Measurements from ENCODE around the gene SHC3.

The SHC3 gene

DNA sequence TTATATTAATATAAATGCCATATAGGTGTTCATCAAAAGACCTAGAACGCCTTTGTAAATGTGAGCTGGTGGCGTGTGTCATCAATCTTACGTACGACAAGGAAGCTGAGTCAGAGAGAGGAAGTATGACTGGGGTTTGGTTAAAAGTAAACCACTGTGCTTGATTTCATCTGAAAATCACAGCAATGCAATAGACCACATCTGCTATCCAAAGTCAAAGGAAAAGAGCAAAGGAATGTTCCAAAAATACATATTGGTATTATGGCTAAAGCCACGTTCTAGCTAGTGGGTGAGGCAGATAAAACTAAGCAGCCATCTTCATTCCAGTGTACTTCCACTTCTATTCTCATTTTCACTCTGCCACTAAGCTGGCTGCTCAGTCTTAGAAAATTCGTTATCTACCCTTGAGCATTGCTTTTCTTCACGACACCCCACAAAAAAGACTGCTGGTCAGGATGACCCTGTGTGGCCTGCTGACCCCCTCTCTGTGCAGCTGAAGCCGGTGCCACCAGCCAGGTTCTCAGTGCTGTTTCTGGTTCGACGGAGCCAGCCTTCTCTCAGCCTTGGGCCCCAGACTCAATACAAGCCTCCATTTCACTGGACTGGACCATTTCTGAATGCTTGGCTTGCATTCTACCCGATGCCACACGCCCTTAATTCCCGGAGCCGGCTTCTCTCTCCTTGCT lies 23.8 kb downstream of the SHC3 start:
- DNase-seq (ENCODE audit: low spot score) = no peak

DNA sequence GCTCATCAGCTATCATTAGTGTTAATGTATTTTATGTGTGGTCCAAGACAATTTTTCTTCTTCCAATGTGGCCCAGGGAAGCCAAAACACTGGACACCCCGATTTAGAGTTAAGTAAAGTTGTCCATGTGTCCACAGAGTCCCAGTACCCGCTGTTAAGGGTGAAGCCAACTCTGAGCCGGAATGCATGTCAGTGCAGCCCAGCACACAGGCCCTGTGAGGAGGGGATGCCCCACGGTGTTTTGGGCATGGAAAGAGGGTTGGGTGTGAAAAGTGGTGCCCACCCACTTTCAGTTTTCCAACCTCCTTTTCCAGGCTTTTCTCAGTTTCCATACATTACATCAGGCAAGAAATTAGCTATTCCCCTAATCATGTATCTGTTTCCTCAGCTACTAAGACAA lies 24.4 kb downstream of the SHC3 start:
- DNase-seq (ENCODE audit: low spot score) = no peak

DNA sequence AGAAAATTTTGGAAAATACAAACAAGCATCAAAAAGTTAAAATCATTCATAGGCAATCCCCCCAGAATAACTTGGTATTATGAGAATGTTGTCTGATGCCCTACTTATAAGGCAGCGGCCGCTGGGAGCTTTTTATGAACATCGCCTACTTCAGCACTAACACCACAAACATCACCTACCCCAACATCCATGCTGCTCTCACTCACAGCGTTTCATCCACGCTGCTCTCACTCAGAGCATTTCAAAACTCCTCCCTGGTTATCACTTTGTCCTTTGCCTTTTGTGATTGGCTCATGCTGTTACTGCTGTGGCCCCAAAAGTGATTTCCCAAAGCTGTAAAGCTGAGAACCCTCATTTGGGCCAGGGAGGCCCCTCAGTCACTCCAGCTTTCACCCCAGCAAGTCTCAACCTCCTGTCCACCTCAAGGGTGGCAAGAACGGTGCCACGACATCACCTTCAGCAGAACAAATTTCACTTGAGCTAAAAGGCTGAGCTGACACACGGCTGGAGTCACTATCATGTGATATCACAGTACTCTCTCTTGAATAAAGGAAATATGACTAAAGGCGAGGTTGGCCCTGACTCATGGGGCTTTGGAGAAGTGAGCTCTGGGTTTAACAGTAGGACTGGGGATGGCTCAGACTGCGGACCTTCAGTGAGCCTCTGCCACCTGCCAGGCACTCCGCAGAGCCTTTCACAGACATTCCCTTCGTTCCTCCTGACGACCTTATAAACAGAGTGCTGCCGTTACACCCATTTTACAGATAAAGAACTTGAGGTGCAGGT lies 25.2 kb downstream of the SHC3 start:
- DNase-seq (ENCODE audit: low spot score) = no peak

DNA sequence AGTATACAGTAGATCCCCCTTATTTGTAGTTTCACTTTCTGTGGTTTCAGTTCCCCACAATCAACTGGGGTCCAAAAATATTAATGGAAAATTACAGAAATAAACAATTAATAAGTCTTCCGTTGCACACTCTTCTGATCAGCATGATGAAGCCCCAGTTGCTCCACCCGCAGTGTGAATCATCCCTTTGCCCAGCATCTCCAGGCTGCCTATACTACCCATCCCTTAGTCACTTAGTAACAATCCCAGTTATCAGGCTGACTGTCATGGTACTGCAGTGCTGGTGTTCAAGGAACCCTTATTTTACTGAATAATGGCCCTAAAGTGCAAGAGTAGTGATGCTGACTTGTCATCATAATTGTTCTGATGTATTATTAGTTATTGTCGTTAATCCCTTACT lies 28.9 kb downstream of the SHC3 start:
- DNase-seq (ENCODE audit: low spot score) = peak; percentile 40

DNA sequence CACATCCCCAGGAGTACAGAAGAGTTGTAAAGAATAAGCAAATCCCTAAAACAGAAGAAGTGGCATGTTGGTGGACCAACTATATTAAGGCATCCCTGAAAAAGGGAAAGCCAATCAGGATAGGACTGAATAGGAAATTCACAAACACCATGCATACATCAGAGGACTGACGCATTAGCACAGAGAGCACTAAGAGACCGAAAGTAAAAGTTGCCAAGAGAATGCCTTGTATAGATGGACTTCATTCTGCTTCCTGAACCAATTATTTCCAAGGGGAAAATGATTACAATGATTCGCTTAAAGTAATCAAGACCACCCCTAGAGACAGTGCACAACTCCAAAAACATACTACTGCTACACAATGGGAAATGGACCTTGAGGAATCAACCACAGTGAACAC lies 33.5 kb downstream of the SHC3 start:
- peak; percentile 32 for DNase-seq (ENCODE audit: low spot score)

DNA sequence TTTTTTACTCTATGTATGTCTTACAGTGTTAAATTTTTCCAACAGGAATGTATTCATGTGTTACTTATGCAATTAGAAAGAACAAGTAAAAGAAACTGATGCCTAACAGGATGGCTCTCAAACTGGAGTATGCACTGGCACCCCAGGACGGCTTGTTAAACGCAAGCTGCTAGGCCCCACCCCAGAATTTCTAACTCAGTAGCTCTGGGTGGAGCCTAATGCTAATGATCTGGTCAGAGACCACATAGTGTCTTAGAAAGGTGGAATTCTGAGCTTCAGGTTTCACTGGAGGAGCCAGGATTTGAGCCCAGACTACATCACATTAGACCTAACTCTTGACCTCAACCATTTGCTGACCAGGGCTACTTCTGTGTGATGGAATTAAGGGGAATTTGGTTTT lies 34.4 kb downstream of the SHC3 start:
- DNase-seq (ENCODE audit: low spot score) = no peak

DNA sequence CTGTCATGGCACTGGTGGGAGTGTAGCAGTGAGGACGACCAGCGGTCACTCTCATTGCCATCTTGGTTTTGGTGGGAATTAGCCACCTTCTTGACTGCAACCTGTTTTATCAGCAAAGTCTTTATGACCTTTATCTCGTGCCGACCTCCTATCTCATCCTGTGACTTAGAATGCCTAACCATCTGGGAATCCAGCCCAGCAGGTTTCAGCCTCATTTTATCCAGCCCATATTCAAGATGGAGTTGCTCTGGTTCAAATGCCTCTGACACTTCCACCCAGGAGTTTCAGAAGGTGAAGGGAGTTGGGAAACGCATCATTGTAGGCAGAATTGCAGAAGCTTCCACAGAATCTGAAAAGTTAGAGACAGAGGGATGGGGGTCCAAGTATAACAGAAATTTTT lies 35.4 kb downstream of the SHC3 start:
- no peak for DNase-seq (ENCODE audit: low spot score)

DNA sequence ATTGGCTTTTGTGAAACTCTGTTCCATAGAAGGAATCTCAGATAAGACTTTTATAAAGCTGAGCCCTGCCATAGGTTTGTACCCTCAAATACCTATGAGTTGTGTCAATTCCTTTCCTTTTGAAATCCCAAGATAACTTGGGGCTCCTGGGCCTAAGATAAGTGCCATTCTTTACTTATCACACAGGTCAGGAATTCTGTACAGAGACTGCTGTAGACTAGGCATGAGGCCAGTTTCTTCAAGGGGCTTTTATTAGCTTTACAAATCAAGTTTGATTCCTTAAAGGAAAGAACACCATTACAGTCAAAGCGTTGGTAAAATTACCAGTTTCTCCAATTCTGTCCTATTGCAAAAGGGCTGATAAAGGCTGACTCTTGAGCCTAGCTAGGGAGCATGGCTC lies 39.2 kb downstream of the SHC3 start:
- DNase-seq (ENCODE audit: low spot score) = no peak

DNA sequence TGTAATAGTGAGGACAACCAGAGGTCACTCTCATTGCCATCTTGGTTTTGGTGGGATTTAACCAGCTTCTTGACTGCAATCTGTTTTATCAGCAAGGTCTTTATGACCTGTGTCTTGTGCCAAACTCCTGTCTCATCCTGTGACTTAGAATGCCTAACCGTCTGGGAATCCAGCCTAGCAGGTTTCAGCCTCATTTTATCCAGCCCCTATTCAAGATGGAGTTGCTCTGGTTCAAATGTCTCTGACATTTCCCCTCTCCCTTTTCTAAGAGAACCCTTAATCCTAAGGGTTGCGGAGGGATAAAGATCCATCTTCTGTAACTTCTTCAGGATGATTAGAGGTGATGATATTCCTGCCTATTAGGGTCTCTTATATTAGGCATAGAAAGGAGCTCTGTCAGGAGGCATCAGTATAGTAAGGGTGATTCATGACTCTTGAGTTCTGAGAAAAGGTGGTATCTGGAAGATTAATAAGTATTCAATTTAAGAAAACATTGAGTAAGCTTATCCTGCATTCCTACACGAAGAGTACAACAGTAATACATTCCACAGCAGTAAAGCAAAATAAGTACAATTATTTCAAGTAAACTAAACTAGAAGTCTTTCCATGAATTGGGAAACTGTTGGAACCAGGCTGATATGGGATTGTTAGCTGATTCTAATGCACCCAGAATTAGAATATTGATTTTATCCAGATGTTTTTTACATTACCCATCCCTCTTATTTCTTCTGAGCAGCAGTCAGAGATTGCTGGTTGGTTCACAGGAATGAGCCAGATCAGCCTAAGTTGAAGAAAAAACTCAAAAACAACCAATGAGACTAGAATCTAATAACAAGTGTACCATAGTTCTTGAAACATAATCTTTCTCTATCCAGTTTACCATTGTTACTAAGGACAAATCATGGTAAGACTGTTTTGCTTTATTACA lies 39.9 kb downstream of the SHC3 start:
- no peak for DNase-seq (ENCODE audit: low spot score)

DNA sequence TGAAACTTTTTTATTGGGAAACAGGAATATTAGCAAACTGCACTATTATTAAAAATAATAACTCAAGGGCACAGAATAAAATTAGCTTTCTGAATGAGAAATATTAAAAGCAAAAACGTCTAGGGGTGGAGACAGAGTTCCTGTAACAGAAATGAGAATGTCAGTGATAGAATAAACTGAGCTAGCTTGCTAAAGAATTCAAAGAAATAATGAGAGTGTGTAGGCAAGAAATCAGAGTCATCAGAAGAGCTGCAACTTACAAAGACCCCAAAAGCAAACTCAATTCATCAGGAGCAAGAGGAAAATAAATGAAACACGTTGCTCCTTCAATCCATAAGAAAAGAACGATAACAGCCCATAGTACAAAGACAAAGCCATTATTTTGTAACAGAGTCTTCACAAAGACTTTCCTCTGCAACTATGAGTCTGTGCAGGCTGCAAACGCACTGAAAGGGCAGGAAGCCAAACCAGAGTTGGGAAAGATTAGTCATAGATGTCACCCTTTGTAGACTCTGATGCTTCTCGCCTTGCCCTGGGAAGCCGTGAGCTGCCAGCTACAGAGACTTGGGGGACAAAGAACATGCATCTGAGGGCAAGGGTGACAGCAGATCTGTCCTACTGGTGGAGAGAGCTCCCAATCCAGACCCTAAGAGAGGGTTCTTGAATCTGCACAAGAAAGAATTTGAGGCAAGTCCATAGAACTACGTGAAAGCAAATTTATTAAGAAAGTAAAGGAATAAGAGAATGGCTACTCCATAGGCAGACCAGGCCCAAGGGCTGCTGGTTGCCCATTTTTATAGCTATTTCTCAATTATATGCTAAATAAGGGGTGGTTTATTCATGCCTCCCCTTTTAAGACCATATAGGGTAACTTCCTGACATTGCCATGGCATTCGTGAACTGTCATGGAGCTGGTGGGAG lies 40.8 kb downstream of the SHC3 start:
- DNase-seq (ENCODE audit: low spot score) = peak; percentile 51

DNA sequence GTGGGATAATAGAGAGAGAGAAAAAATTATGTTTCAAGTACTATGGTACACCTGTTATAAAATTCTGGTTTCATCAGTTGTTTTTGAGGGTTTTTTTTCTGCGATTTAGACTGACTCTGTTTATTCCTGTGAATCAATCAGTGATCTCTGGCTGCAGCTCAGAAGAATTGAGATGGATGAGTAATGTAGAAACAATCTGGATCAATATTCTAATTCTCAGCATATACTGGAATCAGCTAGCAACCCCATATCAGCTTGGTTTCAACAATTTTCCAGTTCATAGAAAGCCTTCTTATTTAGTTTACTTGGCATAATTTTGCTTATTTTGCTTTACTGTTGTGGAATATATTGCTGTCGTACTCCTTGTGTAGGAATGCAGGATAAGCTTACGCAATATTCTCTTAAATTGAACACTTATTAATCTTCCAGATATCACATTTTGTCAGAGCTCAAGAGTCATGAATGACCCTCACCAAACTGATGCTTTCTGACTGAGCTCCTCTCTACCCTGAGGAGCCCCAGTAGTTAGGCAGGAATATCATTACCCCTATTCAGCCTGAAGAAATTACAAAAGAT lies 42.9 kb downstream of the SHC3 start:
- DNase-seq (ENCODE audit: low spot score) = no peak

DNA sequence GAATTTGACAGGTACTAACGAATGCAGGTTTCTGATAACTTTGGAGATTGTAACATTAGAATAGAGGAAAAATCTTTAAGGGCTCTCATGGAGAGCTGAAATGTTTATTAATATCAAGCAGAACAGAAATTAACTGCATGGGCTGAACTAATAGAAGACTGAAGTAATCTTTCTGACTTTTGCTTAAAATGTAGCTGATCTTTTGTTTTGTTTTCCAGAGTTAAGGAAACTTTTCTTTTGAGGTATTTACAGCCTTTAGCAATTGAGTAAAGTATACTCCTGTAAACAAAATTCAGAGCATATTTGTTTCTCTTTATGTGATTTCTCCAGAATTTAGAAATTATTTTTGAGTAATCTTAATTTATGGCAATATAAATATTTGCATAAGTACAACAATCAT lies 43.9 kb downstream of the SHC3 start:
- DNase-seq (ENCODE audit: low spot score) = no peak

DNA sequence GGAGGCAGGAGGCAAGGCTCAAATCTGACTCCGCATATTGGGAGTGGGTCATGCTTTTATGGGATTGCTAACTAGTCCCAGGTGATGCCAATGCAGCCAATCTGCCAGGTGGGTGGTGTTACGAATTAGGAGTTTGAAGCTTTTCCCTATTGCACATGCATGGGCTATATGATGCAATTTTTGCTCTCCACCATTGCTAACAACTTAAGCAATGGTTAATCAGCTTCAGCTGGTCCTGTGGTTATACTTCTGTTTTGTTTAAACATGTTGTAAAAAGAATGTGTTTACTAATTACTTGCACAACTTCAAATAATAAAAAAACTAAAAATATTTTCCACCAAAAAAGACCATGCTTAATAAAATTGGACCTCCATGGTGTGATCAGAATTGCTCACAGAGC lies 55.7 kb downstream of the SHC3 start:
- no peak for DNase-seq (ENCODE audit: low spot score)

DNA sequence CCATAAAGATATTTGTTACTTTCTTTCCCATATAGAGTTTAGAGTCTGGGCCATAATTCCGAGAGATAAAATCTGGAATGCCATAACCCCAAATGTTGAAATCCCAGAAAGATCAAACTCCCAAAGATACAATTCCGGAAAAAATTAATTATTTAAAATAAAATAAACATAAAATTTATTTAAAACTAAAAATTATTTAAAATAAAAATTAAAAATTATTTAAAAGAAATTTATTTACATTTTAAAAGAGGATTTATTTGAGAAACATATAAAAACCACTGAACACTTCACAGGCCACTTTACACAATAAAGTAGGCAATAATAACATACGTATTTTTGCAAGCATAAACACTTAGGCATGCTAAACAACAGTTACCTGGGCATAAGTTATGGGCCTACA lies 57.9 kb downstream of the SHC3 start:
- no peak for DNase-seq (ENCODE audit: low spot score)

DNA sequence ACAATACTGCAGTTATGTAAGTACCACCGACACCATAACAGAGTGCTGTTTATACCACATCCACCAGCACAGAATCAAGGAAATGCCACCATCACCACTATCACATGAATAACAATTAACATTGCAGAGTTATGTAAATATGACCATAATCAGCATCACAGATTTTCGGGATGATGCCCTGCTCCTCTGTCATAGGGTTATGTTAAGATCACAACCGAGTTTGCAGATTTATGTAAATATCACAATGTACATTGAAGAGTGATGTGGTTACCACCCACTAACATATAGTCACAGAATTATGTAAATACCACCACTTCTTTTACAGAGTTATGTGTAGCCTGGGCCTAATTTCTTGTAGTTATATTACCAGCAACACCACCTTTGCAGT lies 61.8 kb downstream of the SHC3 start:
- no peak for DNase-seq (ENCODE audit: low spot score)

DNA sequence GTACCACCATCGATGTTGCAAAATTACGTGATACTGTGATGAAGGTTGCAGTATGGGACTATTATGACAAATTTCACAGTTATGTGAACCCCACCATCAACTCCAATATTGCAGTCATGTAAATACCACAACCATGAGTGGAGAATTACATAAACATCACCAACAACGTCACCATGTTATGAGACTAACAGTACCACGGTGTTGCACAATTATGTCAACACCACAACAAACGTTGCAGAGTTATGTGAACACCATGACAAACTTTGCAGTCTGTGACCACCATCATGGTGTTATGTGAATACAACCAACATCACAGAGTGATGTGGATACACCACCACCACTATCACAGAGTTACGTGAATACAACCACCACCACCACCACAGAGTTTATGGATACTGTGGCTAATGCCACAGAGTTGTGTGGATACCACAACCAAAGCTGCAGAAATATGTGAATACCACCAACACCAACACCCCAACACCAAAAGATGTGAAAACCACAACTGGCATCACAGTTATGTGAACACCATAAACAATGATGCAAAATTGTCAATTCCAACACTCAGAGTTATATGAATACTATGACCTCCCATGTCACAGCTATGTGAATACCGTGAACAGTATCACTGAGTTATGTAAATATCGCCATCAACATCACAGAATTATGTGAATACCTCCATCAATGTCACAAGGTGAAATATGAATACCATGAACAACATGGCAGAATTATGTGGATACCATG lies 62.4 kb downstream of the SHC3 start:
- DNase-seq (ENCODE audit: low spot score) = no peak

DNA sequence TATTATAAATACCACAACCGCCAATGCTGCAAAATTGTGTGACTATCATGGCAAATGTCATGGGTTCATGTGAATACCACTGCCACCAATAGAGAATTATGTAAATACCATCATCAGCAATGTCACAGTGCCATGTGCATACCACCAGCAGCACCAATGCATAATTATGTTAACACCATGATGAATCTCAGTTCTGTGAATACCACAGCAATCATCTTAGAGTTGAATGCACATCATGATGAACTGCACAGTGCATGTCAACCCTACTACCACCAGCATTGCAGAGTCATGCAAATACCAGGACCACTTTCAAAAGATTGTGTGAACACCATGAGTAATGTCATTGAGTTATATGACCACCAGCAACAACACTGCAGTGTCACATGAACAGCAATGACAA lies 63.2 kb downstream of the SHC3 start:
- DNase-seq (ENCODE audit: low spot score) = no peak

DNA sequence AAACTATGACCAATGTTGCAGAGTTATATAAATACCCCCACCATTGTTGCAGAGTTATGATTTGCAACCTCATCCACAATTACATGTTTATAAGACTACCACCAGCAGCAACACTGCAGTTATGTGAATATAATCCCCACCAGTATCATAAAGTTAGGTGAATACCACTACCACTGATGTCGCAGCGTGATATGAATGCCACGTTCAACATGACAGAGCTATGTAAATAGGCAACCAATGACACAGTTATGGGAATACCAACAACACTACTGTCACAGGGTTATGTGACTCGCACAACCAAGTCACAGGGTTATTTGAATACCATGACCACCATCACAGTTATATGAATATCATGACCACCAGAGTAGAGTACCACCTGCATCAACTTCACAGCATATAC lies 63.9 kb downstream of the SHC3 start:
- DNase-seq (ENCODE audit: low spot score) = no peak

DNA sequence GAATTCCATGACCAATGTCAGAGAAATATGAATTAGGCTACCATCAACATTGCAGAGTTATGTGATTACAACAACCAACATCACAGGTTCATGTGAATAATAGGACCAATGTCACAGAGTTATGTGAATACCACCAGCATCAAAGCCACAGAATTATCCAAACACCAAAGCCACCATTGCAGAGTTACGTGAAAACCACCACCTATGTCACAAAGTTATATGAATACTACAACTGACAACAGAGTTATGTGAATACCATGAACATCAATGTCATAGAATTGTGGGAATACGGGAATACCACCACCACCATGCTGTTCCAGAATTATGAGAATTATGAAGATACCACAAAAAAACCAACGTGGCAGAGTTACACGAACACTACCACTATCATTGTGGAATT lies 64.8 kb downstream of the SHC3 start:
- no peak for DNase-seq (ENCODE audit: low spot score)

DNA sequence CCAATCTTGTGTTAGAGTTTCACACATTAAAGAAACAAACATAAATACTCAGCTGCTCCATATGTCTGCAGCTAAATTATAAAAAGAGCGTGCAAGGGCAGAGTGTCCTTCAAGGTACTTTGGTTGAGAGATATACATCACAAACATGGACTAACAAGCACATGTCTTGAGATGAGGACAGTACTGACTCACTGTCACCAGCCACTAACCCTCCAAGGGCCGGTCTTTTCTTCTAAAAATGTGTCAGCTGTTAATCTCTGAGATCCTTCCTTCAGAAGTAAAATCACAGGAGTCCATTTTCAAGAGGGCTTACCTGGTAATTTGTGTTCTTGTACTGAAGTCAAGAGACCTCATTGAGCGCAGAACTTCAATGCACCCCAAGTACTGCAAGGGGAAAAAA lies 66.4 kb downstream of the SHC3 start:
- DNase-seq (ENCODE audit: low spot score) = no peak

DNA sequence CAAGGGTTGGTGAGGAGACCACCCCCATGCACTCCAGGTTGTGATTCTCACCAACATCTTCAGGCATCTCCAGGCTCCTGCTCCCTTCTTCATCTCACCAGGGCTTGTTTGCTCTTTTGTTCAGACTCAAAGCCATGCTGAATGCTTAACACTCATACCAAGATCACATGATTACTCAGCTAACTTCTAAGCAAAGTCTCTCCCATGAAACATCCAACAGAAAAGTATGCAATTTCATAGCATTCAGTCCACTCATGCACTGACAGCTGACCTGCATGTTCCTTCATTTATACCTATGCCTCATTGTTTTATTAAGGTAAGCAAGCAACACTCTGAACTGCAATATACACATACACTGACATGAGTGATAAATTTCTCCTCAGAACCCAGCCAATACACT lies 69.0 kb downstream of the SHC3 start:
- DNase-seq (ENCODE audit: low spot score) = no peak
